HepG2 (cell line): Measurements from ENCODE around the gene COL18A1. TPM values are rescaled to one million over a fixed set of nuclear protein-coding genes. Genes with fewer than 3 reads are reported as not detected.

ENCODE experiments used
- ATAC-seq: fragments of 200-7000 bp; cut with Tn5 transposase; 3 replicates; pipeline ENCODE4 v1.9.1; 2020; ENCODE audit warnings: mild to moderate bottlenecking, moderate library complexity
- BruUV-seq: library from RNA; stranded (reverse); fragments of 400-500 nt; replicated peaks from 2 replicates; lab custom pipeline; 2021; lab: Mats Ljungman, UMichigan
- CTCF ChIA-PET: fragments of 300-600 bp; formaldehyde crosslinking; extraction: SDS; loops from one replicate; lab custom pipeline; 2021; ENCODE audit warnings: low total read pairs, inconsistent platforms, low intra/inter-chr PET ratio; lab: Yijun Ruan, JAX
- POLR2A ChIA-PET: fragments of 350-600 bp; sonication (Branson Sonifier 250); formaldehyde crosslinking; loops from one replicate; lab custom pipeline; 2020; ENCODE audit warnings: antibody characterized with exemption, inconsistent platforms; lab: Yijun Ruan, JAX
- DNase-seq: peaks from one replicate; pipeline ENCODE4 v3.0.0-alpha.2; 2015; ENCODE audit warnings: low spot score
- FAIRE-seq: peaks from 3 replicates; lab custom pipeline; 2011; peaks lifted over from hg19 to GRCh38; lab: Jason Lieb, UNC
- H2AFZ ChIP-seq: one replicate; pipeline ENCODE4 v1.6.1; 2011; ENCODE audit warnings: low read length, inconsistent platforms
- H3K27ac ChIP-seq: fragments of 300-600 bp; 3 replicates; pipeline ENCODE4 v1.8.0; 2011; ENCODE audit warnings: mixed run types, mild to moderate bottlenecking, mixed read lengths, low read length, inconsistent platforms; ENCODE audit not compliant: insufficient read depth; ENCODE audit errors: extremely low read length
- H3K27me3 ChIP-seq, 2 experiments: fragments of 200-600 bp in 1 of 2; 2 replicates in 1 of 2; 3 replicates in 1 of 2; pipeline versions ENCODE4 v1.6.0 to v1.8.0; 2011; ENCODE audit warnings: low read length in 2 of 2, mild to moderate bottlenecking in 2 of 2, moderate library complexity in 2 of 2, inconsistent platforms in 1 of 2; ENCODE audit not compliant: insufficient read depth in 2 of 2, control insufficient read depth in 1 of 2
- H3K36me3 ChIP-seq, 2 experiments: fragments of 200-600 bp in 1 of 2; replicated peaks in 1 of 2; 2 replicates in 1 of 2; 3 replicates in 1 of 2; pipeline versions ENCODE4 v1.5.1 to v1.8.0; 2011; ENCODE audit warnings: low read length in 2 of 2, inconsistent platforms in 1 of 2; ENCODE audit not compliant: insufficient read depth in 2 of 2, control insufficient read depth in 1 of 2
- H3K4me1 ChIP-seq: 2 replicates; pipeline ENCODE4 v1.5.1; 2012; ENCODE audit warnings: low read length, inconsistent platforms; ENCODE audit not compliant: insufficient read depth
- H3K4me2 ChIP-seq: 2 replicates; pipeline ENCODE4 v1.6.0; 2011; ENCODE audit warnings: low read depth, low read length, inconsistent platforms
- H3K4me3 ChIP-seq, 3 experiments: fragments of 200-600 bp in 1 of 3; sonication (generic), shearing (Covaris generic) in 1 of 3; replicated peaks in 1 of 3; 2 replicates each; pipeline ENCODE4 v1.5.1; 2011 to 2016; ENCODE audit warnings: low read length in 3 of 3, inconsistent platforms in 2 of 3, low read depth in 2 of 3, mild to moderate bottlenecking in 2 of 3, control low read depth in 1 of 3, mixed read lengths in 1 of 3; ENCODE audit not compliant: insufficient read depth in 1 of 3
- H3K79me2 ChIP-seq: one replicate; pipeline ENCODE4 v1.6.1; 2011; ENCODE audit warnings: low read length, inconsistent platforms; ENCODE audit not compliant: insufficient read depth
- H3K9ac ChIP-seq: 2 replicates; pipeline ENCODE4 v1.6.0; 2011; ENCODE audit warnings: mild to moderate bottlenecking, low read depth, low read length, inconsistent platforms; ENCODE audit not compliant: insufficient read depth
- H3K9me3 ChIP-seq: 2 replicates; pipeline ENCODE4 v1.5.1; 2012; ENCODE audit warnings: mild to moderate bottlenecking, low read length
- H4K20me1 ChIP-seq: 2 replicates; pipeline ENCODE4 v1.6.0; 2011; ENCODE audit warnings: inconsistent platforms, mild to moderate bottlenecking, low read length, moderate library complexity; ENCODE audit not compliant: insufficient read depth
- AGO2 ChIP-seq: fragments of 200-400 bp; formaldehyde crosslinking; optimal IDR thresholded peaks from 2 replicates; pipeline ENCODE3; 2017; ENCODE audit warnings: mild to moderate bottlenecking, low read depth, low read length, moderate library complexity
- CCDC6 ChIP-seq: sonication (generic); formaldehyde crosslinking; IDR thresholded peaks from 2 replicates; pipeline ENCODE4 v1.8.1; 2022; ENCODE audit warnings: mild to moderate bottlenecking, missing genetic modification reagents, moderate library complexity
- FOXO1 ChIP-seq: sonication (generic); formaldehyde crosslinking; IDR thresholded peaks from 2 replicates; pipeline ENCODE4 v1.4.0; 2020; ENCODE audit warnings: missing genetic modification reagents
- HOXA9 ChIP-seq: sonication (generic); formaldehyde crosslinking; IDR thresholded peaks from 2 replicates; pipeline ENCODE4 v1.8.1; 2022; ENCODE audit warnings: missing genetic modification reagents, mild to moderate bottlenecking, moderate library complexity, borderline replicate concordance
- KDM2A ChIP-seq: sonication (generic); formaldehyde crosslinking; IDR thresholded peaks from 2 replicates; pipeline ENCODE4 v1.4.0; 2020; ENCODE audit warnings: low read depth, missing genetic modification reagents, borderline replicate concordance
- KMT2B ChIP-seq: IDR thresholded peaks from 2 replicates; pipeline ENCODE4 v1.6.1; 2016; ENCODE audit warnings: missing genetic modification reagents, missing compliant biosample characterization
- MZF1 ChIP-seq: sonication (generic); formaldehyde crosslinking; IDR thresholded peaks from 2 replicates; pipeline ENCODE4 v1.8.1; 2023; ENCODE audit warnings: mild to moderate bottlenecking, missing genetic modification reagents, borderline replicate concordance
- NRL ChIP-seq: sonication (generic); formaldehyde crosslinking; IDR thresholded peaks from 2 replicates; pipeline ENCODE4 v1.5.0; 2020; ENCODE audit warnings: missing genetic modification reagents, mild to moderate bottlenecking, moderate library complexity, borderline replicate concordance
- PCBP1 ChIP-seq: fragments of 200-400 bp; formaldehyde crosslinking; IDR thresholded peaks from 2 replicates; pipeline ENCODE4 v1.6.1; 2017; ENCODE audit warnings: mild to moderate bottlenecking, low read depth, low read length, borderline replicate concordance
- POLR2A ChIP-seq, 2 experiments: IDR thresholded peaks; 2 replicates each; pipeline ENCODE4 v1.6.1; 2011; ENCODE audit warnings: low read depth in 2 of 2, low read length in 2 of 2, mild to moderate bottlenecking in 1 of 2, moderate library complexity in 1 of 2; ENCODE audit not compliant: insufficient read depth in 1 of 2
- RFXAP ChIP-seq: sonication (generic); formaldehyde crosslinking; IDR thresholded peaks from 2 replicates; pipeline ENCODE4 v1.4.0; 2020; ENCODE audit warnings: missing genetic modification reagents, borderline replicate concordance
- RNF2 ChIP-seq: fragments of 450-650 bp; conservative IDR thresholded peaks from 2 replicates; pipeline ENCODE4 v1.6.1; 2016; ENCODE audit warnings: low read depth
- SOX5 ChIP-seq: IDR thresholded peaks from 2 replicates; pipeline ENCODE4 v1.6.1; 2016; ENCODE audit warnings: borderline replicate concordance
- STAT5B ChIP-seq: sonication (generic); formaldehyde crosslinking; IDR thresholded peaks from 2 replicates; pipeline ENCODE4 v1.4.0; 2020; ENCODE audit warnings: missing genetic modification reagents
- ZNF235 ChIP-seq: sonication (generic); formaldehyde crosslinking; IDR thresholded peaks from 2 replicates; pipeline ENCODE4 v1.8.1; 2023; ENCODE audit warnings: mild to moderate bottlenecking, missing genetic modification reagents, borderline replicate concordance
- ZNF562 ChIP-seq: sonication (generic); formaldehyde crosslinking; IDR thresholded peaks from 2 replicates; pipeline ENCODE4 v1.8.0; 2022; ENCODE audit warnings: missing genetic modification reagents, borderline replicate concordance
- WGBS: methylation state at CpG from one replicate; pipeline ENCODE4 v1.1.6; 2017; ENCODE audit warnings: low lambda C conversion rate; 5-methylcytosine and 5-hydroxymethylcytosine counted together
- in situ Hi-C: cut with HindIII; loops from 2 replicates; pipeline ENCODE4 v1.10.0; 2017; ENCODE audit warnings: low pct_unique_long_range_greater_than_20kb; ENCODE audit not compliant: extremely low pct_ligation_motif_present
- intact Hi-C: fragments of 100-400 bp; cut with micrococcal nuclease; formaldehyde crosslinking; loops from one replicate; pipeline ENCODE4 v1.10.0; 2022; ENCODE audit not compliant: unreplicated experiment
- polyA plus RNA-seq, 8 experiments: library from polyadenylated mRNA; depleted of rRNA in 3 of 8; stranded (reverse) in 7 of 8; unstranded in 1 of 8; fragments of >200 nt; fragmentation: Illumina TruSeq in 4 of 8; extraction: Trizol in 4 of 8; gene quantifications; 2 replicates each; pipeline versions ENCODE4 v1.2.1 to v1.2.3, GENCODE V29; 2011 to 2016; ENCODE audit warnings: low read depth in 4 of 8, missing spikeins in 1 of 8, mixed read lengths in 1 of 8; ENCODE audit not compliant: insufficient read depth in 1 of 8
- total RNA-seq, 5 experiments: library from RNA; depleted of rRNA; stranded (reverse); fragments of >200 nt; fragmentation: Illumina TruSeq; extraction: Trizol; gene quantifications; 2 replicates each; pipeline ENCODE4 v1.2.3, GENCODE V29; 2016; ENCODE audit warnings: low read depth in 1 of 5
- TF ChIP-seq, protein P1 (sequence below): sonication (generic); formaldehyde crosslinking; IDR thresholded peaks from 2 replicates; pipeline ENCODE4 v1.4.0; 2020; ENCODE audit warnings: missing genetic modification reagents

Gene COL18A1
- total and polyA plus RNA-seq, 2 of the 13 experiments (the other 11 are each of a cell fraction or from before 2014, with no cell fraction given) = 79.0 to 102 TPM

DNA sequence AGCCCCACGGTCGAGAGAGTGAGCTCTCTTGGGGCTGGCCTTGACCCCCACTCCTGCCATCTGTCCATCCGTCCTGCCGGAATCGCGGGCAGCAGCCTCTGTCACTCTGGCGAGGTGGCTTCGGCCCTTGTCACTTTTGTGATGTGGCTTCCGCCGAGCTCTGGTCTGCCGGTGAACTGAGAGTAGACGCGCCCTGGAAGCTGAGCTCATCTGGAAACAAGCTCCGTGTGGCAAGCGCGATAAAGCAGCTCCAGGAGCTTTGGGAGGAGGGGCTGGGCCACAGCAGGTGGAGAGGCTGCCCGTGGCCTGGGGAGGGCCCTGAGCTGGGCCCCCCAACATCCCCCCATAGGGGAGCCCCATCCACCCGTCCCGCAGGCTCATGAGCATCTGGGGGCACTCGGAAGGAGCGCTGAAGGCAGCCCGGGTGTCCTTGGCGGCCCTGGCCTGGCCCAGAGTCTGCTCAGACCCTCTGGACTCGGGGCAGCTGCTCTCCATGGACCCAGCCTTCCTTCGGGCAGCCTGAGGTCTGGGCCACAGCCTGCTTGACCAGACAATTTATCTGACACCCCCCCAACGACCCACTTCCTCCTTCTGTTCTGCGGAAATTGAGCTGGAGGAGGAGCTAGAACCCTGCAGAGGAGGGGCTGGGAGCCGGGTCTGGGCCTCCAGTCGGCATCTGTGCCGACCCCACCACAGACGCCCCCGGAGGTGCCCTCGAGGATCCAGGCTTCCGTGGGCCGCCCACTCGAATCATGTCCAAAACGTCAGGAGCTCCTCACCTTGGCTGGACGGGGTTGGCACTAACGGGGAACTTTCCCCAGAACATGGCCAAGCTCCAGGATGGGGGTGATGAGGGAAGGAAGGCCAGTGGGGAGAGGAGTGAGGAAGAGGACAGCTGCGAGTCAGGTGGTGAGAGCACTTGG, 78.2 kb downstream of the COL18A1 start:
- in situ Hi-C loops (no loop called here), intact Hi-C loops (no loop called here)
- no peak overlapping the region for H2AFZ ChIP-seq
- 95% methylated on average over 21 of the region's 40 CpGs for WGBS
- H3K9me3 ChIP-seq = no peaks in the 10 kb centered on the region
- ChIA-PET CTCF (no interaction called here), POLR2A (interaction anchor here (1.6 to 2.1 kb wide), 2 partner anchors 11 to 13 kb away, joined by 4 to 13 read pairs; no protein-coding TSS in a partner anchor)
- H4K20me1 ChIP-seq = no peaks in the 10 kb centered on the region
- H3K27ac ChIP-seq = no peak overlapping the region
- no peak overlapping the region for H3K4me3 ChIP-seq
- no peaks in the 10 kb centered on the region; the same call in 1 of the 2 replicates for H3K4me1 ChIP-seq
- H3K4me2 ChIP-seq = no peak overlapping the region
- H3K79me2 ChIP-seq = no peaks in the 10 kb centered on the region
- ATAC-seq = no peak
- no peak for DNase-seq
- BruUV-seq = no TSS peak
- no peaks in the 10 kb centered on the region for H3K27me3 ChIP-seq
- peaks cover 26 to 45% of the 10 kb centered on the region in 2 experiments for H3K36me3 ChIP-seq
- H3K9ac ChIP-seq = no peak overlapping the region
- FAIRE-seq = no peak
- TF ChIP-seq NRL (CRISPR knock-in tag) (0 out of 2 replicates have a peak, but pooled peaks have one; percentile 26), ZNF562 (CRISPR knock-in tag) (no peak), ZNF235 (CRISPR knock-in tag) (no peak), KDM2A (CRISPR knock-in tag) (no peak), PCBP1 (no peak), RNF2 (no peak), STAT5B (CRISPR knock-in tag) (no peak), POLR2A (IDR thresholded peaks at IDR 0.05; ENCODE audit: insufficient read depth in 1 of 2, low read depth in 2 of 2, low read length in 2 of 2) (0 out of 4 replicates have a peak, but pooled peaks of 1 of the 2 experiments have one; percentile 6), CCDC6 (CRISPR knock-in tag) (no peak), FOXO1 (CRISPR knock-in tag) (no peak), SOX5 (CRISPR knock-in tag) (no peak), AGO2 (peak; percentile 74), HOXA9 (CRISPR knock-in tag) (no peak), RFXAP (CRISPR knock-in tag) (no peak), MZF1 (CRISPR knock-in tag) (no peak), KMT2B (CRISPR knock-in tag) (no peak)
- TF ChIP-seq, protein P1, sequence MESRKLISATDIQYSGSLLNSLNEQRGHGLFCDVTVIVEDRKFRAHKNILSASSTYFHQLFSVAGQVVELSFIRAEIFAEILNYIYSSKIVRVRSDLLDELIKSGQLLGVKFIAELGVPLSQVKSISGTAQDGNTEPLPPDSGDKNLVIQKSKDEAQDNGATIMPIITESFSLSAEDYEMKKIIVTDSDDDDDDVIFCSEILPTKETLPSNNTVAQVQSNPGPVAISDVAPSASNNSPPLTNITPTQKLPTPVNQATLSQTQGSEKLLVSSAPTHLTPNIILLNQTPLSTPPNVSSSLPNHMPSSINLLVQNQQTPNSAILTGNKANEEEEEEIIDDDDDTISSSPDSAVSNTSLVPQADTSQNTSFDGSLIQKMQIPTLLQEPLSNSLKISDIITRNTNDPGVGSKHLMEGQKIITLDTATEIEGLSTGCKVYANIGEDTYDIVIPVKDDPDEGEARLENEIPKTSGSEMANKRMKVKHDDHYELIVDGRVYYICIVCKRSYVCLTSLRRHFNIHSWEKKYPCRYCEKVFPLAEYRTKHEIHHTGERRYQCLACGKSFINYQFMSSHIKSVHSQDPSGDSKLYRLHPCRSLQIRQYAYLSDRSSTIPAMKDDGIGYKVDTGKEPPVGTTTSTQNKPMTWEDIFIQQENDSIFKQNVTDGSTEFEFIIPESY (CRISPR knock-in tag) = 0 out of 2 replicates have a peak, but pooled peaks have one; percentile 15
